HEK293 (cell line): Measurements from ENCODE around the gene PI3.

Experiments used
- CTCF ChIA-PET: fragments of 350-600 bp; formaldehyde crosslinking; extraction: SDS; loops from one replicate; lab custom pipeline; 2021; ENCODE audit warnings: antibody characterized with exemption; lab: Yijun Ruan, JAX
- POLR2A ChIA-PET: fragments of 300-600 bp; formaldehyde crosslinking; extraction: SDS; loops from one replicate; lab custom pipeline; 2020; ENCODE audit warnings: antibody characterized with exemption, inconsistent platforms; lab: Yijun Ruan, JAX
- H3K27ac ChIP-seq: fragments of 200-500 bp; sonication (Bioruptor generic); 2 replicates; pipeline ENCODE4 v1.5.1; 2014; ENCODE audit warnings: low read depth, low read length, control low read depth, inconsistent platforms; ENCODE audit errors: extremely low read depth
- H3K36me3 ChIP-seq, 2 experiments: fragments of 200-500 bp in 1 of 2; sonication (Bioruptor generic) in 1 of 2; 1 replicate in 1 of 2; 2 replicates in 1 of 2; pipeline ENCODE4 v1.5.1; 2014 to 2017; ENCODE audit warnings: inconsistent platforms in 2 of 2, low read length in 2 of 2; ENCODE audit not compliant: control insufficient read depth in 2 of 2, insufficient read depth in 1 of 2
- H3K4me1 ChIP-seq: fragments of 200-500 bp; sonication (Bioruptor generic); 2 replicates; pipeline ENCODE4 v1.5.1; 2014; ENCODE audit warnings: mild to moderate bottlenecking, low read length, inconsistent platforms; ENCODE audit not compliant: control insufficient read depth, insufficient read depth
- H3K4me3 ChIP-seq: 2 replicates; pipeline ENCODE4 v1.5.1; 2011; ENCODE audit warnings: low read depth, mild to moderate bottlenecking, control low read depth, low read length, moderate library complexity
- H3K9me3 ChIP-seq: fragments of 200-500 bp; sonication (Bioruptor generic); 2 replicates; pipeline ENCODE4 v1.5.1; 2014; ENCODE audit warnings: low read depth, low read length, inconsistent platforms; ENCODE audit not compliant: control insufficient read depth, insufficient read depth
- GFI1B ChIP-seq: fragments of 450-650 bp; formaldehyde crosslinking; IDR thresholded peaks from 2 replicates; pipeline ENCODE4 v1.5.1; 2016; ENCODE audit warnings: missing biosample characterization, missing genetic modification characterization
- KLF16 ChIP-seq: fragments of 450-650 bp; formaldehyde crosslinking; IDR thresholded peaks from 2 replicates; pipeline ENCODE4 v1.5.1; 2017; ENCODE audit warnings: missing biosample characterization, missing genetic modification characterization
- MZF1 ChIP-seq: fragments of 450-650 bp; formaldehyde crosslinking; IDR thresholded peaks from 2 replicates; pipeline ENCODE4 v1.5.1; 2017; ENCODE audit warnings: missing biosample characterization, missing genetic modification characterization, borderline replicate concordance
- OVOL3 ChIP-seq: fragments of 450-650 bp; formaldehyde crosslinking; IDR thresholded peaks from 2 replicates; pipeline ENCODE4 v1.5.1; 2016; ENCODE audit warnings: missing biosample characterization, missing genetic modification characterization
- TRIM28 ChIP-seq: IDR thresholded peaks from 2 replicates; pipeline ENCODE4 v1.6.1; 2011; ENCODE audit warnings: low read length, control low read depth, borderline replicate concordance
- YY1 ChIP-seq: fragments of 450-650 bp; formaldehyde crosslinking; IDR thresholded peaks from 2 replicates; pipeline ENCODE4 v1.5.1; 2018; ENCODE audit warnings: missing biosample characterization, missing genetic modification characterization
- ZNF140 ChIP-seq: fragments of 450-650 bp; formaldehyde crosslinking; IDR thresholded peaks from 2 replicates; pipeline ENCODE4 v1.5.1; 2016; ENCODE audit warnings: missing biosample characterization, missing genetic modification characterization
- ZNF184 ChIP-seq: fragments of 450-650 bp; IDR thresholded peaks from 2 replicates; pipeline ENCODE4 v1.5.1; 2018; ENCODE audit warnings: missing biosample characterization, mild to moderate bottlenecking, missing genetic modification characterization
- ZNF211 ChIP-seq: fragments of 450-650 bp; formaldehyde crosslinking; IDR thresholded peaks from 2 replicates; pipeline ENCODE4 v1.5.1; 2016; ENCODE audit warnings: low read depth, missing biosample characterization, missing genetic modification characterization
- ZNF214 ChIP-seq: fragments of 450-650 bp; formaldehyde crosslinking; IDR thresholded peaks from 2 replicates; pipeline ENCODE4 v1.5.1; 2017; ENCODE audit warnings: missing biosample characterization, mild to moderate bottlenecking, missing genetic modification characterization, borderline replicate concordance
- ZNF292 ChIP-seq: fragments of 450-650 bp; formaldehyde crosslinking; IDR thresholded peaks from 2 replicates; pipeline ENCODE4 v1.5.1; 2016; ENCODE audit warnings: low read depth, missing biosample characterization, missing genetic modification characterization, borderline replicate concordance
- ZNF335 ChIP-seq: fragments of 450-650 bp; formaldehyde crosslinking; conservative IDR thresholded peaks from 2 replicates; pipeline ENCODE4 v1.5.1; 2016; ENCODE audit warnings: missing biosample characterization, missing genetic modification characterization
- ZNF37A ChIP-seq: fragments of 450-650 bp; IDR thresholded peaks from 2 replicates; pipeline ENCODE4 v1.5.1; 2018; ENCODE audit warnings: missing biosample characterization, missing genetic modification characterization
- ZNF398 ChIP-seq: fragments of 450-650 bp; formaldehyde crosslinking; IDR thresholded peaks from 2 replicates; pipeline ENCODE4 v1.5.1; 2017; ENCODE audit warnings: missing biosample characterization, missing genetic modification characterization
- ZNF423 ChIP-seq: fragments of 450-650 bp; formaldehyde crosslinking; IDR thresholded peaks from 2 replicates; pipeline ENCODE4 v1.5.1; 2016; ENCODE audit warnings: missing biosample characterization, missing genetic modification characterization
- ZNF433 ChIP-seq: fragments of 450-650 bp; formaldehyde crosslinking; IDR thresholded peaks from 2 replicates; pipeline ENCODE4 v1.5.1; 2016; ENCODE audit warnings: missing biosample characterization, missing genetic modification characterization, low read depth
- ZNF473 ChIP-seq: fragments of 450-650 bp; formaldehyde crosslinking; IDR thresholded peaks from 2 replicates; pipeline ENCODE4 v1.5.1; 2017; ENCODE audit warnings: missing biosample characterization, missing genetic modification characterization
- ZNF48 ChIP-seq: fragments of 450-650 bp; formaldehyde crosslinking; IDR thresholded peaks from 2 replicates; pipeline ENCODE4 v1.5.1; 2016; ENCODE audit warnings: missing biosample characterization, missing genetic modification characterization
- ZNF692 ChIP-seq: fragments of 450-650 bp; formaldehyde crosslinking; IDR thresholded peaks from 2 replicates; pipeline ENCODE4 v1.5.1; 2016; ENCODE audit warnings: missing biosample characterization, missing genetic modification characterization
- ZNF76 ChIP-seq: fragments of 450-650 bp; formaldehyde crosslinking; IDR thresholded peaks from 2 replicates; pipeline ENCODE4; 2016; ENCODE audit warnings: low read depth, missing biosample characterization, missing genetic modification characterization, borderline replicate concordance
- ZNF768 ChIP-seq: fragments of 450-650 bp; formaldehyde crosslinking; IDR thresholded peaks from 2 replicates; pipeline ENCODE4 v1.5.1; 2018; ENCODE audit warnings: missing biosample characterization, mild to moderate bottlenecking, missing genetic modification characterization
- ZNF776 ChIP-seq: fragments of 450-650 bp; formaldehyde crosslinking; IDR thresholded peaks from 2 replicates; pipeline ENCODE4 v1.5.0; 2017; ENCODE audit warnings: missing biosample characterization, missing genetic modification characterization, borderline replicate concordance
- TF ChIP-seq, protein P1 (sequence below): fragments of 450-650 bp; formaldehyde crosslinking; IDR thresholded peaks from 2 replicates; pipeline ENCODE4 v1.5.1; 2017; ENCODE audit warnings: missing biosample characterization, missing genetic modification characterization

The PI3 gene

DNA sequence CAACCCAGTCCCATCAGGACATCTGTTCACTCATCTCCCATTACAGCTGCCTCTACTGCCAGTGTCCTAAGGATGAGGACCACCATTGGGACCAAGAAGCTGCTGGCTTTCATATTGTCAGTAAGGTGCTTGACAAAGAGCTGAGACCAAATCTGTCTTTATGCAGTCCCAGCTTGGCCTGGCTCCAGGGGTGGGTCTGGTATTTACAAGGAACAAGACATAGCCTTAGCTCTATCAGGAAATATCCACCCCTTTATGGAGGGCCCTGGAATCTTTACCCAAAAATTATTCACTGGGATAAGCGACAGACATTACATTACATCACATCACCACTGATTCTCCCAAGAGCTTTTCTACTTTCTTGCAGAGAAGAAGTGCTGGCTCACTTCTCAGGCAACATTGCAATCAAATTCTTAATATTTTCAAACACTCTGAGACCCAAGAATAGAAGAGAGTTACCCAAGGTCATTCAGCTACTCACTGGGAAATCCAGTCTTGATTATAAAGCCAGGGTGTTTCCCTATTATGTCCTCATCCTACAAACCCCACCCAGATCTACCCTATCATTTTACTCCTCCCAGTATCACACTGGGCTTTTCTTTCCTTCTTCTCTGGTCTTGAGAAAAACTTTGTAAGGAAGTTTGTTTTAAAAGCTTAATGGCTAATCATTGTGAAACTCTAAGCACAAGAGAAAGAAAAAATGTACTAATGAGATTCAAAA, 11.5 kb upstream of the PI3 start:
- Histone ChIP-seq H3K4me1 (no peaks in the 10 kb centered on the region), H3K9me3 (no peaks in the 10 kb centered on the region; the same call in 1 of the 2 replicates), H3K4me3 (no peak overlapping the region), H3K27ac (no peak overlapping the region), H3K36me3 (no peaks in the 10 kb centered on the region)
- CTCF ChIA-PET: interaction anchor here (0.6 to 2.2 kb wide), 3 partner anchors 130 to 337 kb away, joined by 4 to 9 read pairs (median 4); no protein-coding TSS in a partner anchor
- TF ChIP-seq ZNF48 (tag by site-specific recombination) (no peak), ZNF423 (no peak), ZNF37A (tag by site-specific recombination) (no peak), TRIM28 (no peak), GFI1B (tag by site-specific recombination) (no peak), OVOL3 (no peak), ZNF76 (no peak)
- TF ChIP-seq, protein P1, sequence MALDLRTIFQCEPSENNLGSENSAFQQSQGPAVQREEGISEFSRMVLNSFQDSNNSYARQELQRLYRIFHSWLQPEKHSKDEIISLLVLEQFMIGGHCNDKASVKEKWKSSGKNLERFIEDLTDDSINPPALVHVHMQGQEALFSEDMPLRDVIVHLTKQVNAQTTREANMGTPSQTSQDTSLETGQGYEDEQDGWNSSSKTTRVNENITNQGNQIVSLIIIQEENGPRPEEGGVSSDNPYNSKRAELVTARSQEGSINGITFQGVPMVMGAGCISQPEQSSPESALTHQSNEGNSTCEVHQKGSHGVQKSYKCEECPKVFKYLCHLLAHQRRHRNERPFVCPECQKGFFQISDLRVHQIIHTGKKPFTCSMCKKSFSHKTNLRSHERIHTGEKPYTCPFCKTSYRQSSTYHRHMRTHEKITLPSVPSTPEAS (tag by site-specific recombination): no peak
- POLR2A ChIA-PET: no interaction called here

- H3K36me3 ChIP-seq: no peaks in the 10 kb centered on the region
- no peaks in the 10 kb centered on the region for H3K4me1 ChIP-seq
- no peak overlapping the region for H3K4me3 ChIP-seq
- ChIA-PET POLR2A (no interaction called here), CTCF (interaction anchor here (1.2 kb wide), 1 partner anchor 25 kb away, joined by 4 read pairs; no protein-coding TSS in a partner anchor)
- H3K9me3 ChIP-seq: no peaks in the 10 kb centered on the region; the same call in 1 of the 2 replicates
- TF ChIP-seq ZNF184 (tag by site-specific recombination): no peak
- TF ChIP-seq ZNF433 (tag by site-specific recombination): peak; percentile 98
- no peak overlapping the region for H3K27ac ChIP-seq
Observed at GRCh38 chr20:45164906-45165305, 9.8 kb upstream of the PI3 start.

DNA sequence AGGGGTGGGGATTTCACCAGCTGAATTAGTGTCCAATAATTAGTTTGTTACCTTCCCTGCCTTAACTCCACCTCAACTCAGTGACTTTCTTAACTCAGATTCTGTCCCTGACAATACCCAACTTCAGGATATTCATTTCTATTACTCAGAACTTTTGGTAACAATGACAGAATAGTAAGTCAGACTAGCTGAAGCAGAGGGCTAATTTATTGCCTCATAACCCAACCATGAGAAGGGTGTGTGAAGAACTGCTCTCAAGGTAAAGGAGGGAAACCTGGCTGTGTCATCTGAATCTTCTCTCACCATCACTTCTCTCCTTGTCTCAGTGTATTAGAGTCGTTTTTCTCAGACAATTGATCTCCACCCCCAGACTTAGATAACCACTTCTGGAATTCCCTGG, 1.2 kb upstream of the PI3 start:
- Histone ChIP-seq H3K4me1 (no peaks in the 10 kb centered on the region), H3K36me3 (no peaks in the 10 kb centered on the region), H3K4me3 (no peak overlapping the region), H3K9me3 (no peaks in the 10 kb centered on the region), H3K27ac (no peak overlapping the region)
- no peak for TF ChIP-seq ZNF692
- no peak for TF ChIP-seq ZNF398
- POLR2A ChIA-PET: no interaction called here
- CTCF ChIA-PET: interaction anchor here (0.8 to 1.1 kb wide), 2 partner anchors 8 to 34 kb away, joined by 3 read pairs; no protein-coding TSS in a partner anchor

DNA sequence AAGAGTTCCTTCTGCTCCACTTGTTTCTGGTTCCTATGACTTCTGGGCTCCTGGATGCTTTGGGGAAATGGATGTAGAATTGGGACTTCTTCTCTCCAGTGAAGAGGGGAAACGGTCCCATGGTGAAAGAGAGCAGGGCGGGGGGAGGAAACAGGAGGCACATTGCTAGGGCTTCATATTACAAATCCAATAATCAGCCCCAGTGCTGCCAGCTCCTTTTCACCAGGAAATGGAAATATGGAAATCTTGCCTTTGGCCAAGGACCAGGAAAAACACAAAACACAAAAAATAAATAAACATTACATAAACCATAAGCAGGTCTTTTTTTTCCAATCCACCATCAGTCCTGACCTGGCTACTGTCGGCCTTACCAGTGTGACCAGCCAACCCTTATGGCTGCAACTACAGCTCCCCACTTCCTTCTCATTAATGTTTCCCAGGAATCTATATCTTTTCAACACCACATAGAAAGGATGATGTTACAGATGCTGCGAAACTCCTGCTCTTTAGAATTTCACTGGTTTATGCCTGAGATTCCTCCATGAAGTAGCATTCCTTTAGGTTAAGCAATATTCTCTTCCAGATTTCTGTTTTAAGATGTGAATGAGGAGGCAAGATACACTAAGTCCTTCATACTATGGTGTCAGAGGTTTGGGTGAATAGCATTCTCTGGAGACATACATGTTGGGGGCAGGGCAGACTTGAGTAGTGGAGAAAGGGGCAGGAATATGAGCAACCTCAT, 2.0 kb downstream of the PI3 start:
- H3K27ac ChIP-seq: no peak overlapping the region
- ChIA-PET CTCF (interaction anchor here (0.7 kb wide), 1 partner anchor 114 kb away, joined by 3 read pairs; no protein-coding TSS in a partner anchor), POLR2A (no interaction called here)
- TF ChIP-seq ZNF776 (tag by site-specific recombination): no peak
- no peak for TF ChIP-seq KLF16 (tag by site-specific recombination)
- TF ChIP-seq ZNF140 (tag by site-specific recombination): no peak
- no peak for TF ChIP-seq ZNF473 (tag by site-specific recombination)
- no peak for TF ChIP-seq ZNF335 (tag by site-specific recombination)
- TF ChIP-seq YY1 (tag by site-specific recombination): no peak
- TF ChIP-seq MZF1 (tag by site-specific recombination): no peak
- no peak for TF ChIP-seq ZNF214 (tag by site-specific recombination)
- no peak for TF ChIP-seq ZNF292 (tag by site-specific recombination)
- TF ChIP-seq ZNF211 (tag by site-specific recombination): no peak
- TF ChIP-seq ZNF768: no peak

More for the DNA sequence above, 2.0 kb downstream of the PI3 start:
- no peak overlapping the region for H3K4me3 ChIP-seq
- no peaks in the 10 kb centered on the region for H3K4me1 ChIP-seq
- H3K9me3 ChIP-seq: no peaks in the 10 kb centered on the region
- H3K36me3 ChIP-seq: no peaks in the 10 kb centered on the region
